Measurements from ENCODE around the gene MTRF1.

Gene MTRF1

GRCh38 chr13:41263261-41263971 lies at the start of gene MTRF1:
Gene MTRF1, minus strand, starts transcription at chr13:41263576. Its CDS starts 2,669 bp downstream, at chr13:41260907.
- Mint-ChIP-seq H3K9me3 (peaks cover 7% of the 10 kb centered on the region), H3K36me3 (ENCODE audit: low read depth) (peaks cover 35% of the 10 kb centered on the region), H3K27ac (peak within 1 kb of the TSS; percentile 98), H3K4me1 (peaks cover 33% of the 10 kb centered on the region), H3K27me3 (no peaks in the 10 kb centered on the region), H3K4me3 (peak within 1 kb of the TSS; percentile 96)
- DNase-seq (peak; percentile 77), ATAC-seq (peak; percentile 91)

- Mint-ChIP-seq H3K36me3 (ENCODE audit: low read depth) (peaks cover 21% of the 10 kb centered on the region), H3K4me3 (peak overlapping the region; percentile 94), H3K27ac (peak overlapping the region; percentile 91), H3K4me1 (peaks cover 58% of the 10 kb centered on the region), H3K27me3 (peaks cover 2% of the 10 kb centered on the region), H3K9me3 (no peaks in the 10 kb centered on the region)
- DNase-seq, result no peak
- no peak for ATAC-seq
Measured at GRCh38 chr13:41313117-41313516, 49.7 kb upstream of the MTRF1 start.

- Mint-ChIP-seq H3K36me3 (ENCODE audit: low read depth) (peaks cover 11% of the 10 kb centered on the region), H3K4me3 (peak overlapping the region; percentile 94)
- DNase-seq, result peak; percentile 25
Measured at GRCh38 chr13:41312176-41312500, 48.8 kb upstream of the MTRF1 start.

GRCh38 chr13:41311406-41312175 lies 48.2 kb upstream of the MTRF1 start:
- no peaks in the 10 kb centered on the region for H3K9me3 Mint-ChIP-seq
- H3K4me3 Mint-ChIP-seq, result peak overlapping the region; percentile 94
- DNase-seq, result peak; percentile 64
- H3K36me3 Mint-ChIP-seq (ENCODE audit: low read depth), result peaks cover 6% of the 10 kb centered on the region
- peaks cover 45% of the 10 kb centered on the region for H3K4me1 Mint-ChIP-seq
- peak; percentile 50 for ATAC-seq
- H3K27me3 Mint-ChIP-seq, result peaks cover 2% of the 10 kb centered on the region
- peak overlapping the region; percentile 91 for H3K27ac Mint-ChIP-seq

More at GRCh38 chr13:41312176-41312500, 48.8 kb upstream of the MTRF1 start:
- Mint-ChIP-seq H3K4me1 (peaks cover 49% of the 10 kb centered on the region), H3K9me3 (no peaks in the 10 kb centered on the region), H3K27ac (peak overlapping the region; percentile 91), H3K27me3 (peaks cover 2% of the 10 kb centered on the region)
- no peak for ATAC-seq

- Mint-ChIP-seq H3K4me3 (peak within 1 kb of the TSS; percentile 94), H3K27ac (peak within 1 kb of the TSS; percentile 91), H3K4me1 (peaks cover 44% of the 10 kb centered on the region), H3K36me3 (ENCODE audit: low read depth) (peaks cover 6% of the 10 kb centered on the region), H3K9me3 (no peaks in the 10 kb centered on the region), H3K27me3 (peaks cover 2% of the 10 kb centered on the region)
- peak; percentile 93 for ATAC-seq
- peak; percentile 99 for DNase-seq
Measured at GRCh38 chr13:41310963-41311405, 47.6 kb upstream of the MTRF1 start, which contains the start of gene NAA16. Gene NAA16, plus strand, starts transcription at chr13:41311267. Its CDS starts 262 bp downstream, at chr13:41311529.

- ATAC-seq (no peak), DNase-seq (no peak)
- Mint-ChIP-seq H3K4me1 (peaks cover 19% of the 10 kb centered on the region), H3K36me3 (ENCODE audit: low read depth) (peaks cover 4% of the 10 kb centered on the region), H3K27ac (no peak overlapping the region), H3K27me3 (peaks cover 2% of the 10 kb centered on the region), H3K4me3 (no peak overlapping the region), H3K9me3 (no peaks in the 10 kb centered on the region)
Measured at GRCh38 chr13:41307884-41308640, 44.7 kb upstream of the MTRF1 start.

- H3K27ac Mint-ChIP-seq, result no peak overlapping the region
- DNase-seq (no peak), ATAC-seq (no peak)
- no peaks in the 10 kb centered on the region for H3K9me3 Mint-ChIP-seq
- no peak overlapping the region for H3K4me3 Mint-ChIP-seq
- H3K36me3 Mint-ChIP-seq (ENCODE audit: low read depth), result peaks cover 2% of the 10 kb centered on the region
- peaks cover 2% of the 10 kb centered on the region for H3K27me3 Mint-ChIP-seq
- peaks cover 17% of the 10 kb centered on the region for H3K4me1 Mint-ChIP-seq
Measured at GRCh38 chr13:41306271-41307145, 43.1 kb upstream of the MTRF1 start.

GRCh38 chr13:41304551-41304950 lies 41.2 kb upstream of the MTRF1 start:
- Mint-ChIP-seq H3K36me3 (ENCODE audit: low read depth) (no peaks in the 10 kb centered on the region), H3K4me3 (no peak overlapping the region), H3K4me1 (peaks cover 9% of the 10 kb centered on the region), H3K9me3 (no peaks in the 10 kb centered on the region), H3K27me3 (no peaks in the 10 kb centered on the region), H3K27ac (no peak overlapping the region)
- DNase-seq (no peak), ATAC-seq (no peak)

- no peak for DNase-seq
- Mint-ChIP-seq H3K27ac (no peak overlapping the region), H3K4me1 (peaks cover 15% of the 10 kb centered on the region), H3K36me3 (ENCODE audit: low read depth) (no peaks in the 10 kb centered on the region), H3K9me3 (no peaks in the 10 kb centered on the region), H3K27me3 (no peaks in the 10 kb centered on the region), H3K4me3 (no peak overlapping the region)
- ATAC-seq, result no peak
Measured at GRCh38 chr13:41302743-41303142, 39.4 kb upstream of the MTRF1 start.

- Mint-ChIP-seq H3K27me3 (no peaks in the 10 kb centered on the region), H3K9me3 (no peaks in the 10 kb centered on the region), H3K36me3 (ENCODE audit: low read depth) (no peaks in the 10 kb centered on the region), H3K4me3 (no peak overlapping the region), H3K4me1 (peaks cover 12% of the 10 kb centered on the region), H3K27ac (no peak overlapping the region)
- DNase-seq, result no peak
- ATAC-seq, result no peak
Measured at GRCh38 chr13:41299316-41300094, 36.1 kb upstream of the MTRF1 start.

GRCh38 chr13:41296879-41297646 lies 33.7 kb upstream of the MTRF1 start:
- no peaks in the 10 kb centered on the region for H3K36me3 Mint-ChIP-seq (ENCODE audit: low read depth)
- DNase-seq (no peak), ATAC-seq (no peak)
- H3K9me3 Mint-ChIP-seq, result no peaks in the 10 kb centered on the region
- peaks cover 12% of the 10 kb centered on the region for H3K4me1 Mint-ChIP-seq
- no peaks in the 10 kb centered on the region for H3K27me3 Mint-ChIP-seq
- H3K27ac Mint-ChIP-seq, result no peak overlapping the region
- H3K4me3 Mint-ChIP-seq, result no peak overlapping the region

- no peak overlapping the region for H3K27ac Mint-ChIP-seq
- ATAC-seq (no peak), DNase-seq (no peak)
- no peaks in the 10 kb centered on the region for H3K27me3 Mint-ChIP-seq
- no peaks in the 10 kb centered on the region for H3K9me3 Mint-ChIP-seq
- peaks cover 12% of the 10 kb centered on the region for H3K4me1 Mint-ChIP-seq
- H3K36me3 Mint-ChIP-seq (ENCODE audit: low read depth), result no peaks in the 10 kb centered on the region
- H3K4me3 Mint-ChIP-seq, result no peak overlapping the region
Measured at GRCh38 chr13:41295973-41296372, 32.6 kb upstream of the MTRF1 start.

GRCh38 chr13:41294914-41295313 lies 31.5 kb upstream of the MTRF1 start:
- H3K36me3 Mint-ChIP-seq (ENCODE audit: low read depth), result no peaks in the 10 kb centered on the region
- H3K9me3 Mint-ChIP-seq, result no peaks in the 10 kb centered on the region
- H3K27ac Mint-ChIP-seq, result no peak overlapping the region
- no peaks in the 10 kb centered on the region for H3K27me3 Mint-ChIP-seq
- no peak overlapping the region for H3K4me3 Mint-ChIP-seq
- ATAC-seq, result no peak
- peaks cover 10% of the 10 kb centered on the region for H3K4me1 Mint-ChIP-seq
- DNase-seq, result no peak

Data from activated naive CD8-positive, alpha-beta T cell treated with anti-CD3 and anti-CD28 coated beads, Interleukin-2, amount 50 U/mL, for 24 hours (primary cell).